ENCODE results near the gene ALG12. TPM values are rescaled to one million over a fixed set of nuclear protein-coding genes. Genes with fewer than 3 reads are reported as not detected.

The ALG12 gene
- total RNA-seq: 10 to 100 TPM; 19.7 to 26.2 TPM
- 16.2 TPM for polyA plus RNA-seq (2013, experiment 1 of 2)
- polyA plus RNA-seq (2013, experiment 2 of 2): 12.6 TPM
- long read RNA-seq, experiment 1, full-length matches to known transcripts: 2 of 12 reads
- long read RNA-seq, experiment 1, partial matches to known transcripts: 4 of 12 reads
- long read RNA-seq, experiment 1, other reads (novel, unspliced or antisense): 6 of 12 reads
- long read RNA-seq, experiment 2, full-length matches to known transcripts: 25 of 37 reads
- long read RNA-seq, experiment 2, partial matches to known transcripts: 8 of 37 reads
- long read RNA-seq, experiment 2, other reads (novel, unspliced or antisense): 4 of 37 reads
- long read RNA-seq, experiment 3, full-length matches to known transcripts: 150 of 198 reads
- long read RNA-seq, experiment 3, partial matches to known transcripts: 21 of 198 reads
- long read RNA-seq, experiment 3, other reads (novel, unspliced or antisense): 27 of 198 reads
- long read RNA-seq, experiment 4, full-length matches to known transcripts: 16 of 17 reads
- long read RNA-seq, experiment 4, partial matches to known transcripts: 0 of 17 reads
- long read RNA-seq, experiment 4, other reads (novel, unspliced or antisense): 1 of 17 reads

DNA sequence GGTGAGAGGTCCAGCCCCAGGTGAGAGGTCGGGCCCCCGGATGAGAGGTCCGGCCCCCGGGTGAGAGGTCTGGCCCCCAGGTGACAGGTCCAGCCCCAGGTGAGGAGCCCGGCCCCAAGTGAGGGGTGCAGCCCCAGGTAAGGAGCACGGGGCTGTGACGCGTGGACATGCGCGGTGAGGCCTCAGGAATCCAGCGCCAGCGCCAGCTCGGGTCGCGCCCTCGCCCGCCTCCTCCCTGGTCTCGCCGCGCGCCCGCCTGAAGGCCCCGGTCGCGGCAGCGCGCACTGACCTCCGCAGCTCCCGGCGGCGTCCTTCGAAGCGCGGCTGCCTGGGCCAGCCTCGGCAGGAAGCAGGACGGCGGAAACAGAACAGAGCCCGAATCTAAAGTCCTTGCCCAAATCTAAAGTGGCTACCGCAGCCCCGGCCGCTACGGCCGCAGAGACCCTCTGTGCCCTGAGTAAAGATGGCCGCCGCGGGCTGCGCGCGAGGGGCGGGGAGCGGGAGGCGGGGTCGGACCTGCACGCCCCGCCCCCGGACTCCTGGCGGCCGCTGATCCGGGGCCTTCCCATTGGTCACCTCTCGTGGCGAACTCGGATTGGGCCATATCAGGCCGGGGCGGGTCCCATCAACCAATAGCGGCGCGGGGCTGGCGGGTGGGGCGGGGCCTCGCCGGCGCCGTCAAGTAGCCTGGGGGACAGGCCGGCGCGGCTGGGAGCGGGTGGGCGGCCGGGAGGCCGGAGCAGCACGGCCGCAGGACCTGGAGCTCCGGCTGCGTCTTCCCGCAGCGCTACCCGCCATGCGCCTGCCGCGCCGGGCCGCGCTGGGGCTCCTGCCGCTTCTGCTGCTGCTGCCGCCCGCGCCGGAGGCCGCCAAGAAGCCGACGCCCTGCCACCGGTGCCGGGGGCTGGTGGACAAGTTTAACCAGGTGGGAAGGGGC, at the start of gene ALG12, which contains the start of gene CRELD2:
ALG12 (minus strand) TSS at position 465 of the 937 bp plus-strand sequence. CDS start 4,673 bp downstream, outside the sequence.
CRELD2 (plus strand) TSS at position 661 of the 937 bp plus-strand sequence; CDS start at position 797, 136 bp downstream.
- H3K9me3 Mint-ChIP-seq: no peaks in the 10 kb centered on the region
- no peak for TF ChIP-seq CTCF (conservative IDR thresholded peaks at IDR 0.05)
- H3K4me3 ChIP-seq (ENCODE audit: low read length): peak within 1 kb of the TSS; percentile 86
- 0% methylated on average over 40 to 103 of the region's 103 CpGs for WGBS, 2 experiments (ENCODE audit: insufficient coverage in 1 of 2, insufficient read length in 1 of 2)
- peak within 1 kb of the TSS; percentile 82 for H3K27ac Mint-ChIP-seq
- H3K4me3 Mint-ChIP-seq: peak within 1 kb of the TSS; percentile 71
- peak within 1 kb of the TSS; percentile 85 for H3K9ac ChIP-seq (ENCODE audit: extremely low read depth, low read length, poor library complexity, severe bottlenecking)
- no peaks in the 10 kb centered on the region for H3K27me3 Mint-ChIP-seq (ENCODE audit: insufficient read depth)
- H3K9me3 ChIP-seq (ENCODE audit: control insufficient read depth, low read length): no peaks in the 10 kb centered on the region
- peak; percentile 99 for DNase-seq
- H3K27ac ChIP-seq (ENCODE audit: low read depth, low read length): peak within 1 kb of the TSS; percentile 93
- peaks cover 11% of the 10 kb centered on the region for H3K4me1 Mint-ChIP-seq
- no peaks in the 10 kb centered on the region for H3K4me1 ChIP-seq (ENCODE audit: control insufficient read depth, insufficient read depth, low read length)
- H3K36me3 ChIP-seq (ENCODE audit: control insufficient read depth, insufficient read depth, low read length): peaks cover 25% of the 10 kb centered on the region
- no peaks in the 10 kb centered on the region for H3K27me3 ChIP-seq (ENCODE audit: control insufficient read depth, insufficient read depth, low read length, poor library complexity, severe bottlenecking)
- peaks cover 20% of the 10 kb centered on the region for H3K36me3 Mint-ChIP-seq (ENCODE audit: low read depth)

- Mint-ChIP-seq H3K36me3 (ENCODE audit: low read depth) (peaks cover 9% of the 10 kb centered on the region), H3K27me3 (ENCODE audit: insufficient read depth) (peaks cover 8% of the 10 kb centered on the region), H3K9me3 (no peaks in the 10 kb centered on the region), H3K4me1 (peaks cover 4% of the 10 kb centered on the region), H3K4me3 (no peak overlapping the region), H3K27ac (no peak overlapping the region)
- no peak overlapping the region for H3K4me3 ChIP-seq (ENCODE audit: low read length)
- peaks cover 3% of the 10 kb centered on the region for H3K4me1 ChIP-seq (ENCODE audit: control insufficient read depth, insufficient read depth, low read length)
- TF ChIP-seq CTCF (conservative IDR thresholded peaks at IDR 0.05): no peak
- peaks cover 15% of the 10 kb centered on the region for H3K36me3 ChIP-seq (ENCODE audit: control insufficient read depth, insufficient read depth, low read length)
- H3K9me3 ChIP-seq (ENCODE audit: control insufficient read depth, low read length): no peaks in the 10 kb centered on the region
- no peak overlapping the region for H3K27ac ChIP-seq (ENCODE audit: low read depth, low read length)
- DNase-seq: peak; percentile 48
- 82 to 83% methylated on average over 7 to 18 of the region's 18 CpGs for WGBS, 2 experiments (ENCODE audit: insufficient coverage in 1 of 2, insufficient read length in 1 of 2)
- H3K9ac ChIP-seq (ENCODE audit: extremely low read depth, low read length, poor library complexity, severe bottlenecking): no peak overlapping the region
- H3K27me3 ChIP-seq (ENCODE audit: control insufficient read depth, insufficient read depth, low read length, poor library complexity, severe bottlenecking): peaks cover 32% of the 10 kb centered on the region
Measured at GRCh38 chr22:49967706-49968208, 49.5 kb upstream of the ALG12 start.

All from endodermal cell (in vitro differentiated cells).